ENCODE data around the gene GSTO2. TPM values are rescaled to one million over a fixed set of nuclear protein-coding genes. Genes with fewer than 3 reads are reported as not detected.
A peak's percentile ranks its signal among the peaks of the same experiment; 100 is the strongest.

The GSTO2 gene
- total RNA-seq, 1 donor from 2014 or later, result 0.80 TPM

GRCh38 chr10:104259456-104259855 lies 9.5 kb upstream of the GSTO2 start:
- no peak for DNase-seq
- Histone ChIP-seq H3K9me3 (replicated peaks) (no peaks in the 10 kb centered on the region), H3K36me3 (peaks cover 72% of the 10 kb centered on the region), H3K27me3 (ENCODE audit: low read depth) (no peaks in the 10 kb centered on the region), H3K27ac (replicated peaks) (peak overlapping the region; percentile 100), H3K4me3 (no peak overlapping the region), H3K4me1 (peaks cover 92% of the 10 kb centered on the region)
- intact Hi-C loops (cut with micrococcal nuclease), result no loop called here
- TF ChIP-seq, protein P1, sequence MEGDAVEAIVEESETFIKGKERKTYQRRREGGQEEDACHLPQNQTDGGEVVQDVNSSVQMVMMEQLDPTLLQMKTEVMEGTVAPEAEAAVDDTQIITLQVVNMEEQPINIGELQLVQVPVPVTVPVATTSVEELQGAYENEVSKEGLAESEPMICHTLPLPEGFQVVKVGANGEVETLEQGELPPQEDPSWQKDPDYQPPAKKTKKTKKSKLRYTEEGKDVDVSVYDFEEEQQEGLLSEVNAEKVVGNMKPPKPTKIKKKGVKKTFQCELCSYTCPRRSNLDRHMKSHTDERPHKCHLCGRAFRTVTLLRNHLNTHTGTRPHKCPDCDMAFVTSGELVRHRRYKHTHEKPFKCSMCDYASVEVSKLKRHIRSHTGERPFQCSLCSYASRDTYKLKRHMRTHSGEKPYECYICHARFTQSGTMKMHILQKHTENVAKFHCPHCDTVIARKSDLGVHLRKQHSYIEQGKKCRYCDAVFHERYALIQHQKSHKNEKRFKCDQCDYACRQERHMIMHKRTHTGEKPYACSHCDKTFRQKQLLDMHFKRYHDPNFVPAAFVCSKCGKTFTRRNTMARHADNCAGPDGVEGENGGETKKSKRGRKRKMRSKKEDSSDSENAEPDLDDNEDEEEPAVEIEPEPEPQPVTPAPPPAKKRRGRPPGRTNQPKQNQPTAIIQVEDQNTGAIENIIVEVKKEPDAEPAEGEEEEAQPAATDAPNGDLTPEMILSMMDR (IDR thresholded peaks at IDR 0.05; ENCODE audit: borderline replicate concordance), result no peak

- TF ChIP-seq, protein P1 (IDR thresholded peaks at IDR 0.05; ENCODE audit: borderline replicate concordance), result peak; percentile 14
- Histone ChIP-seq H3K4me3 (peak overlapping the region; percentile 9), H3K27ac (replicated peaks) (peak overlapping the region; percentile 100), H3K27me3 (ENCODE audit: low read depth) (no peaks in the 10 kb centered on the region), H3K36me3 (peaks cover 80% of the 10 kb centered on the region), H3K4me1 (peaks cover 85% of the 10 kb centered on the region), H3K9me3 (replicated peaks) (no peaks in the 10 kb centered on the region)
- DNase-seq, result no peak
- intact Hi-C loops (cut with micrococcal nuclease), result no loop called here
Observed at GRCh38 chr10:104259999-104260774, 8.8 kb upstream of the GSTO2 start.

DNA sequence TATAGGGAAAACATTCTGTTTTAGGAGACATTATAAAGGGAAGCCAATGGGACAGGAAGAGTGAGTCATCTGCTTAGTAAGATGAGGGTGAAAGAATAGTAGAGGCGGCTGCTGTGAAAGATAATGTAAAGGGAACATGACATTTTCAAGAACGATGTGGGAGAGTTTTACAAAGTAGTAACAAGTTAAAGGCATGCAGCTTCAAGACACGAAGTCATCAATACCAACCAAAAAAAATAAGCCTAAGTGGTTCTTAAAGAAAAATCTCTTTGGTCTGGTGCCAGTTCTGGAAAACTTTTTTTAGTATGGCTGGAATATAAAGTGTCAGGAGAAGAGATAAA lies 8.2 kb upstream of the GSTO2 start:
- intact Hi-C loops (cut with micrococcal nuclease), result no loop called here
- no peak for DNase-seq
- peaks cover 85% of the 10 kb centered on the region for H3K36me3 ChIP-seq
- TF ChIP-seq, protein P1 (IDR thresholded peaks at IDR 0.05; ENCODE audit: borderline replicate concordance), result no peak
- H3K9me3 ChIP-seq (replicated peaks), result no peaks in the 10 kb centered on the region
- no peaks in the 10 kb centered on the region for H3K27me3 ChIP-seq (ENCODE audit: low read depth)
- H3K4me1 ChIP-seq, result peaks cover 81% of the 10 kb centered on the region
- peak overlapping the region; percentile 9 for H3K4me3 ChIP-seq
- H3K27ac ChIP-seq (replicated peaks), result peak overlapping the region; percentile 100

DNA sequence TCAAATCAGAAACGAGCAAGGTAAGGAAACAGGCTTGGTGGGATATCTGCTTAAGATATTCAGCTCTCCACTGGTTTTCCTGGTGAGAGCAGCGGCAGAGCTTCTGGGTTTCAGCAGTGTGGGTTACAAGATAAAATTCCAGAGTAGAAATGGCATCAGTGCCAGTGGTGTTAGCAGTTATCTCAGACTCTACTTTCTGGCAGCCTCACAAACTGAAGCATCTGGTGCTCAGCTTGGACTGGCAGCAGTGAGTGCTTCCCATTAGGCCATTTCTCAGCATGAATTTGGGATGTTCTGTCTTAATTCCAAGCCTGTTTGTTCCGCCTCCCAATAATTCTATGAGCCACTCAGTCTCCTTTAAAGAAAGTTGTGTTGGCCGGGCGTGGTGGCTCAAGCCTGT lies 6.9 kb upstream of the GSTO2 start:
- peak overlapping the region; percentile 100 for H3K27ac ChIP-seq (replicated peaks)
- intact Hi-C loops (cut with micrococcal nuclease), result no loop called here
- peak overlapping the region; percentile 7 for H3K4me3 ChIP-seq
- no peaks in the 10 kb centered on the region for H3K9me3 ChIP-seq (replicated peaks)
- peaks cover 70% of the 10 kb centered on the region for H3K4me1 ChIP-seq
- peaks cover 98% of the 10 kb centered on the region for H3K36me3 ChIP-seq
- no peak for DNase-seq
- TF ChIP-seq, protein P1 (IDR thresholded peaks at IDR 0.05; ENCODE audit: borderline replicate concordance), result no peak
- no peaks in the 10 kb centered on the region for H3K27me3 ChIP-seq (ENCODE audit: low read depth)

- intact Hi-C loops (cut with micrococcal nuclease), result no loop called here
Observed at GRCh38 chr10:104264783-104265182, 4.2 kb upstream of the GSTO2 start.

More at GRCh38 chr10:104264783-104265182, 4.2 kb upstream of the GSTO2 start:
- no peaks in the 10 kb centered on the region for H3K27me3 ChIP-seq (ENCODE audit: low read depth)
- no peak for DNase-seq
- H3K4me1 ChIP-seq, result peaks cover 64% of the 10 kb centered on the region
- H3K4me3 ChIP-seq, result no peak overlapping the region
- H3K9me3 ChIP-seq (replicated peaks), result no peaks in the 10 kb centered on the region
- H3K27ac ChIP-seq (replicated peaks), result no peak overlapping the region
- TF ChIP-seq, protein P1 (IDR thresholded peaks at IDR 0.05; ENCODE audit: borderline replicate concordance), result no peak
- H3K36me3 ChIP-seq, result peaks cover 84% of the 10 kb centered on the region

Data from left ventricle myocardium inferior (tissue), 1 donor.